IMR-90 (cell line): Measurements from ENCODE around the gene EXOC4. TPM values are rescaled to one million over a fixed set of nuclear protein-coding genes. Genes with fewer than 3 reads are reported as not detected.

Experiments used
- ATAC-seq: fragments of 200-7000 bp; cut with Tn5 transposase; 2 replicates; pipeline ENCODE4 v1.9.1; 2020; ENCODE audit warnings: low read depth, mild to moderate bottlenecking, moderate library complexity
- BruUV-seq: library from RNA; stranded (reverse); fragments of 400-500 nt; replicated peaks from 2 replicates; lab custom pipeline; 2021; lab: Mats Ljungman, UMichigan
- CTCF ChIA-PET: fragments of 300-600 bp; formaldehyde crosslinking; extraction: SDS; loops from one replicate; lab custom pipeline; 2021; ENCODE audit warnings: antibody characterized with exemption; lab: Yijun Ruan, JAX
- POLR2A ChIA-PET: fragments of 300-600 bp; sonication (Branson Sonifier 250); formaldehyde crosslinking; loops from one replicate; lab custom pipeline; 2022; ENCODE audit warnings: antibody characterized with exemption; ENCODE audit not compliant: unreplicated experiment; lab: Charles Lee
- DNase-seq: peaks from one replicate; pipeline ENCODE4 v3.0.0; 2013
- H2AFZ ChIP-seq: replicated peaks from 2 replicates; pipeline ENCODE3; 2013; ENCODE audit warnings: low read length, mild to moderate bottlenecking; ENCODE audit not compliant: poor library complexity
- H2AK5ac ChIP-seq: 2 replicates; pipeline ENCODE4 v1.6.1; 2013; ENCODE audit warnings: low read depth, low read length, inconsistent platforms
- H2AK9ac ChIP-seq: replicated peaks from 2 replicates; pipeline ENCODE3; 2013; ENCODE audit warnings: mild to moderate bottlenecking, low read depth, low read length, moderate library complexity; ENCODE audit not compliant: poor library complexity
- H2BK120ac ChIP-seq: 2 replicates; pipeline ENCODE4 v1.6.1; 2013; ENCODE audit warnings: low read depth, low read length, inconsistent platforms
- H2BK15ac ChIP-seq: 3 replicates; pipeline ENCODE4 v1.6.1; 2013; ENCODE audit warnings: low read depth, low read length, inconsistent platforms
- H2BK20ac ChIP-seq: 2 replicates; pipeline ENCODE4 v1.6.1; 2013; ENCODE audit warnings: low read depth, mild to moderate bottlenecking, inconsistent platforms, low read length, moderate library complexity
- H2BK5ac ChIP-seq: 2 replicates; pipeline ENCODE4 v1.6.1; 2013; ENCODE audit warnings: mild to moderate bottlenecking, low read depth, low read length, inconsistent platforms; ENCODE audit not compliant: poor library complexity, severe bottlenecking
- H3K14ac ChIP-seq: replicated peaks from 2 replicates; pipeline ENCODE4 v1.6.1; 2013; ENCODE audit warnings: low read depth, low read length, inconsistent platforms
- H3K18ac ChIP-seq: 2 replicates; pipeline ENCODE4 v1.6.1; 2013; ENCODE audit warnings: low read depth, low read length, control low read depth
- H3K23ac ChIP-seq: 2 replicates; pipeline ENCODE4 v1.6.1; 2013; ENCODE audit warnings: low read depth, low read length, inconsistent platforms
- H3K27ac ChIP-seq: 2 replicates; pipeline ENCODE4 v1.5.1; 2013; ENCODE audit warnings: mild to moderate bottlenecking, control low read depth, low read length; ENCODE audit not compliant: insufficient read depth
- H3K27me3 ChIP-seq: 2 replicates; pipeline ENCODE4 v1.6.1; 2013; ENCODE audit warnings: low read length; ENCODE audit not compliant: control insufficient read depth, insufficient read depth
- H3K36me3 ChIP-seq: 2 replicates; pipeline ENCODE4 v1.6.1; 2013; ENCODE audit warnings: low read length, mixed read lengths; ENCODE audit not compliant: control insufficient read depth, insufficient read depth
- H3K4ac ChIP-seq: 2 replicates; pipeline ENCODE4 v1.6.1; 2013; ENCODE audit warnings: low read depth, low read length, inconsistent platforms
- H3K4me1 ChIP-seq: 2 replicates; pipeline ENCODE4 v1.6.1; 2013; ENCODE audit warnings: low read length, mixed read lengths; ENCODE audit not compliant: control insufficient read depth, insufficient read depth
- H3K4me2 ChIP-seq: 2 replicates; pipeline ENCODE4 v1.6.1; 2013; ENCODE audit warnings: low read depth, mild to moderate bottlenecking, control low read depth, low read length, moderate library complexity
- H3K4me3 ChIP-seq: 2 replicates; pipeline ENCODE4 v1.5.1; 2013; ENCODE audit warnings: low read depth, mild to moderate bottlenecking, control low read depth, low read length, moderate library complexity; ENCODE audit not compliant: insufficient read depth
- H3K56ac ChIP-seq: 2 replicates; pipeline ENCODE4 v1.6.1; 2013; ENCODE audit warnings: low read length, inconsistent platforms; ENCODE audit not compliant: insufficient read depth; ENCODE audit errors: extremely low read depth
- H3K79me1 ChIP-seq, 2 experiments: 2 replicates each; pipeline ENCODE4 v1.6.1; 2013; ENCODE audit warnings: low read length in 2 of 2, inconsistent platforms in 1 of 2, low read depth in 1 of 2
- H3K9ac ChIP-seq: 2 replicates; pipeline ENCODE4 v1.6.1; 2013; ENCODE audit warnings: low read depth, low read length, control low read depth
- H3K9me1 ChIP-seq: 2 replicates; pipeline ENCODE4 v1.6.1; 2013; ENCODE audit warnings: low read length, inconsistent platforms; ENCODE audit not compliant: insufficient read depth
- H3K9me3 ChIP-seq: 2 replicates; pipeline ENCODE4 v1.6.1; 2013; ENCODE audit warnings: low read length; ENCODE audit not compliant: control insufficient read depth, insufficient read depth
- H4K20me1 ChIP-seq: 2 replicates; pipeline ENCODE4 v1.6.1; 2013; ENCODE audit warnings: low read length, inconsistent platforms; ENCODE audit not compliant: insufficient read depth
- H4K5ac ChIP-seq: 2 replicates; pipeline ENCODE4 v1.6.1; 2013; ENCODE audit warnings: mild to moderate bottlenecking, low read depth, low read length, control low read depth
- H4K8ac ChIP-seq, 2 experiments: 2 replicates each; pipeline ENCODE4 v1.6.1; 2013; ENCODE audit warnings: low read depth in 2 of 2, low read length in 2 of 2, control low read depth in 1 of 2, inconsistent platforms in 1 of 2
- H4K91ac ChIP-seq: 2 replicates; pipeline ENCODE4 v1.6.1; 2013; ENCODE audit warnings: low read depth, low read length, inconsistent platforms; ENCODE audit not compliant: insufficient read depth
- BHLHE40 ChIP-seq: fragments of 150-350 bp; IDR thresholded peaks from 2 replicates; pipeline ENCODE4 v1.6.1; 2016; ENCODE audit warnings: mild to moderate bottlenecking, low read depth, low read length
- CEBPB ChIP-seq: IDR thresholded peaks from 2 replicates; pipeline ENCODE4 v1.6.1; 2012; ENCODE audit warnings: low read depth, low read length, improper control_type of control experiment
- CHD1 ChIP-seq: IDR thresholded peaks from 2 replicates; pipeline ENCODE4 v1.6.1; 2012; ENCODE audit warnings: low read depth, low read length, improper control_type of control experiment
- FOS ChIP-seq: fragments of 150-350 bp; IDR thresholded peaks from 2 replicates; pipeline ENCODE4 v1.6.1; 2016; ENCODE audit warnings: low read depth, low read length
- MAFK ChIP-seq: IDR thresholded peaks from 2 replicates; pipeline ENCODE4 v1.6.1; 2012; ENCODE audit warnings: low read depth, low read length, improper control_type of control experiment
- MAZ ChIP-seq: IDR thresholded peaks from 2 replicates; pipeline ENCODE4 v1.6.1; 2012; ENCODE audit warnings: low read depth, mild to moderate bottlenecking, low read length, improper control_type of control experiment, moderate library complexity, borderline replicate concordance
- MXI1 ChIP-seq: IDR thresholded peaks from 2 replicates; pipeline ENCODE4 v1.6.1; 2012; ENCODE audit warnings: low read depth, mild to moderate bottlenecking, low read length, moderate library complexity, borderline replicate concordance
- NFE2L2 ChIP-seq: fragments of 150-350 bp; IDR thresholded peaks from 2 replicates; pipeline ENCODE4 v1.6.1; 2016; ENCODE audit warnings: low read depth, mild to moderate bottlenecking, low read length
- POLR2A ChIP-seq: IDR thresholded peaks from 2 replicates; pipeline ENCODE4 v1.6.1; 2012; ENCODE audit warnings: mild to moderate bottlenecking, low read depth, low read length
- RAD21 ChIP-seq: IDR thresholded peaks from 2 replicates; pipeline ENCODE4 v1.6.1; 2012; ENCODE audit warnings: low read length, improper control_type of control experiment
- RFX5 ChIP-seq: IDR thresholded peaks from 2 replicates; pipeline ENCODE4 v1.8.0; 2012; ENCODE audit warnings: low read depth, mild to moderate bottlenecking, low read length, moderate library complexity
- WGBS, 2 experiments: methylation state at CpG; one replicate each; pipeline versions ENCODE4 v1.1.5 to v1.1.7; 2013; ENCODE audit warnings: missing lambda C conversion rate in 2 of 2; ENCODE audit not compliant: insufficient read length in 1 of 2; ENCODE audit errors: extremely low coverage in 2 of 2; 5-methylcytosine and 5-hydroxymethylcytosine counted together
- dilution Hi-C: fragments of 300-500 bp; cut with HindIII; formaldehyde crosslinking; loops from one replicate; pipeline ENCODE4 v1.14.3; 2018; ENCODE audit warnings: low sequenced_read_pairs; ENCODE audit not compliant: unreplicated experiment
- in situ Hi-C: fragments of 300-500 bp; cut with MboI; formaldehyde crosslinking; loops from 3 replicates; pipeline ENCODE4 v1.14.3; 2019; ENCODE audit warnings: low sequenced_read_pairs, inconsistent platforms, mixed read lengths
- intact Hi-C: fragments of 100-400 bp; cut with micrococcal nuclease; formaldehyde crosslinking; loops from 2 replicates; pipeline ENCODE4 v1.10.0; 2022
- polyA plus RNA-seq, 3 experiments: library from polyadenylated mRNA; depleted of rRNA; stranded (reverse); fragments of >200 nt; gene quantifications; 2 replicates each; pipeline ENCODE4 v1.2.3, GENCODE V29; 2012; ENCODE audit warnings: low replicate concordance in 1 of 3
- total RNA-seq: library from RNA; depleted of rRNA; stranded (reverse); fragments of >200 nt; gene quantifications from 2 replicates; pipeline ENCODE4 v1.2.3, GENCODE V29; 2012
- TF ChIP-seq, protein P1 (sequence below): fragments of 150-350 bp; IDR thresholded peaks from 2 replicates; pipeline ENCODE4 v1.6.1; 2016; ENCODE audit warnings: low read depth, mild to moderate bottlenecking, low read length, moderate library complexity, borderline replicate concordance
- TF ChIP-seq, protein P2 (sequence below): conservative IDR thresholded peaks from 2 replicates; pipeline ENCODE4 v1.5.1; 2012; ENCODE audit warnings: mild to moderate bottlenecking, low read depth, low read length, improper control_type of control experiment

The EXOC4 gene
- total and polyA plus RNA-seq, 2 of the 4 experiments (the other 2 are of a cell fraction): 25.4 to 94.6 TPM

DNA sequence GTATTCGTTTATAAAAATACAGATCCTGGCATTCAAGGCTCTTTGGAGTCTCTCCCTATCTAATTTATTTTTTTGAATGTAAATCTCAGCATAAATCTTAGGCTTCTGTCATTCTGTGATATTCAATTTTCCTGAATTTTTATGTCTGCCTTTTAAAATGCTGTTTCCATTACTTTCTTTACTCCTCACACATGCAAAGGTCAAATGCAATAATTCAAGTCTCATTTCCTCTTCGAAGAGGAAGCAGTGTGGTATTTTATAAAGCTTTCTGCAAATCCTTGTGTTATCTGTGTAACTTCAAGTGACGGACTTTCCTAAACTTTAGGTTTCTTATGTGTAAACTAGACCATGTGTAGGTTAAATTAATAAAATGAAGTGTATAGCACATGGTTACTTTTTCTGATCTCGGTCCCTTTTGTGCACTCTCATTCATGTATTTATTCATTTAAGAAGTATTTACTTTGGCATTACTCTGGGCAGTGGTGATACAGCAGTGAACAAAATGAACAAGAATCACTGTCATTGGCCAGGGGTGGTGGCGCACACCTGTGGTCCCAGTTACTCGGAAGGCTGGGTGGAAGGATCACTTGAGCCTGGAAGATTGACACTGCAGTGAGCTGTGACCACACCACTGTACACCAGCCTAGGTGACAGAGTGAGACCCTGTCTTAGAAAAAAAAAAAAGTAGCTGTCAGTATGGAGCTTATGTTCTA, 332.2 kb downstream of the EXOC4 start (continued):
- no peak for TF ChIP-seq RAD21
- TF ChIP-seq FOS: no peak

DNA sequence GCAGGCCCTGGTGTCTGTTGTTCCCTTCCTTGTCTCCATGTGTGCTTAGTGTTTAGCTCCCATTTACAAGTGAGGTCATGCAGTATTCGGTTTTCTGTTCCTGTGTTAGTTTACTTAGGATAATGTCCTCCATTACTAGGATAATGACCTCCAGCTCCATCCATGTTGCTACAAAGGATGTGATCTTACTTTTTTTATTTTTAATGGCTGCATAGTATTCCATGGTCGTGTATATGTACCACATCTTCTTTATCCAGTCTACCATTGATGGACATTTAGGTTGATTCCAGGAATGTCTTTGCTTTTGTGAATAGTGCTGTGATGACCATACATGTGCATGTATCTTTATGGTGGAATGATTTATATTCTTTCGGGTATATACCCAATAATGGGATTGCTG, 333.4 kb downstream of the EXOC4 start:
- CTCF ChIA-PET: no interaction called here
- H3K79me1 ChIP-seq: peaks cover 7 to 23% of the 10 kb centered on the region in 2 experiments; a peak in 3 of 4 replicates
- TF ChIP-seq BHLHE40: no peak
- TF ChIP-seq RFX5: no peak
- no peak for TF ChIP-seq MXI1
- TF ChIP-seq, protein P1, sequence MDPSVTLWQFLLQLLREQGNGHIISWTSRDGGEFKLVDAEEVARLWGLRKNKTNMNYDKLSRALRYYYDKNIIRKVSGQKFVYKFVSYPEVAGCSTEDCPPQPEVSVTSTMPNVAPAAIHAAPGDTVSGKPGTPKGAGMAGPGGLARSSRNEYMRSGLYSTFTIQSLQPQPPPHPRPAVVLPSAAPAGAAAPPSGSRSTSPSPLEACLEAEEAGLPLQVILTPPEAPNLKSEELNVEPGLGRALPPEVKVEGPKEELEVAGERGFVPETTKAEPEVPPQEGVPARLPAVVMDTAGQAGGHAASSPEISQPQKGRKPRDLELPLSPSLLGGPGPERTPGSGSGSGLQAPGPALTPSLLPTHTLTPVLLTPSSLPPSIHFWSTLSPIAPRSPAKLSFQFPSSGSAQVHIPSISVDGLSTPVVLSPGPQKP: no peak
- TF ChIP-seq, protein P2, sequence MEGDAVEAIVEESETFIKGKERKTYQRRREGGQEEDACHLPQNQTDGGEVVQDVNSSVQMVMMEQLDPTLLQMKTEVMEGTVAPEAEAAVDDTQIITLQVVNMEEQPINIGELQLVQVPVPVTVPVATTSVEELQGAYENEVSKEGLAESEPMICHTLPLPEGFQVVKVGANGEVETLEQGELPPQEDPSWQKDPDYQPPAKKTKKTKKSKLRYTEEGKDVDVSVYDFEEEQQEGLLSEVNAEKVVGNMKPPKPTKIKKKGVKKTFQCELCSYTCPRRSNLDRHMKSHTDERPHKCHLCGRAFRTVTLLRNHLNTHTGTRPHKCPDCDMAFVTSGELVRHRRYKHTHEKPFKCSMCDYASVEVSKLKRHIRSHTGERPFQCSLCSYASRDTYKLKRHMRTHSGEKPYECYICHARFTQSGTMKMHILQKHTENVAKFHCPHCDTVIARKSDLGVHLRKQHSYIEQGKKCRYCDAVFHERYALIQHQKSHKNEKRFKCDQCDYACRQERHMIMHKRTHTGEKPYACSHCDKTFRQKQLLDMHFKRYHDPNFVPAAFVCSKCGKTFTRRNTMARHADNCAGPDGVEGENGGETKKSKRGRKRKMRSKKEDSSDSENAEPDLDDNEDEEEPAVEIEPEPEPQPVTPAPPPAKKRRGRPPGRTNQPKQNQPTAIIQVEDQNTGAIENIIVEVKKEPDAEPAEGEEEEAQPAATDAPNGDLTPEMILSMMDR: no peak
- no peak for TF ChIP-seq CEBPB
- TF ChIP-seq CHD1: no peak
- no peak for TF ChIP-seq FOS
- TF ChIP-seq POLR2A: no peak
- no peak for TF ChIP-seq MAFK
- TF ChIP-seq RAD21: no peak
- no peak for TF ChIP-seq NFE2L2
- no peak for TF ChIP-seq MAZ

More for the DNA sequence above, 333.4 kb downstream of the EXOC4 start:
- Histone ChIP-seq H4K20me1 (no peaks in the 10 kb centered on the region), H4K5ac (no peak overlapping the region), H3K4me2 (no peak overlapping the region), H4K8ac (no peak overlapping the region), H3K56ac (no peak overlapping the region), H3K4me3 (no peak overlapping the region), H2BK20ac (no peak overlapping the region), H3K27ac (no peak overlapping the region), H3K9me1 (peaks cover 11% of the 10 kb centered on the region), H3K27me3 (no peaks in the 10 kb centered on the region), H2BK120ac (no peak overlapping the region), H2BK15ac (peak overlapping the region; percentile 66; the same call in 1 of the 3 replicates), H2AK5ac (no peak overlapping the region), H2AFZ (no peak overlapping the region), H3K36me3 (no peaks in the 10 kb centered on the region), H3K9ac (no peak overlapping the region), H2AK9ac (no peak overlapping the region), H3K14ac (no peak overlapping the region), H2BK5ac (no peak overlapping the region), H3K9me3 (no peaks in the 10 kb centered on the region), H4K91ac (no peak overlapping the region; the same call in 1 of the 2 replicates), H3K18ac (no peak overlapping the region), H3K4me1 (peaks cover 13% of the 10 kb centered on the region), H3K23ac (no peak overlapping the region), H3K4ac (no peak overlapping the region)
- POLR2A ChIA-PET: no interaction called here
- dilution Hi-C loops: no loop called here
- no TSS peak for BruUV-seq
- ATAC-seq (no peak), DNase-seq (no peak)
- no CpG with 5 or more reads among the region's 3 CpGs for WGBS, 2 experiments
- intact Hi-C loops: no loop called here
- in situ Hi-C loops: no loop called here
